SK-MEL-5 (cell line): ENCODE data around the gene USP34. TPM values are rescaled to one million over a fixed set of nuclear protein-coding genes. Genes with fewer than 3 reads are reported as not detected.

ENCODE experiments used
- DNase-seq: peaks from one replicate; pipeline ENCODE4 v3.0.0-alpha.2; 2016; ENCODE audit warnings: low read depth, low spot score
- in situ Hi-C: cut with HindIII; loops from 2 replicates; pipeline ENCODE4 v1.10.0; 2016; ENCODE audit warnings: low sequenced_read_pairs, high pct_unique_total_duplicates, low pct_unique_long_range_greater_than_20kb
- total RNA-seq: library from RNA; depleted of rRNA; stranded (reverse); fragments of >200 nt; shearing (Covaris generic); gene quantifications from 2 replicates; pipeline ENCODE4 v1.2.3, GENCODE V29; 2014

The USP34 gene
- total RNA-seq, 1 experiment from 2014 or later, result 69.0 TPM

DNA sequence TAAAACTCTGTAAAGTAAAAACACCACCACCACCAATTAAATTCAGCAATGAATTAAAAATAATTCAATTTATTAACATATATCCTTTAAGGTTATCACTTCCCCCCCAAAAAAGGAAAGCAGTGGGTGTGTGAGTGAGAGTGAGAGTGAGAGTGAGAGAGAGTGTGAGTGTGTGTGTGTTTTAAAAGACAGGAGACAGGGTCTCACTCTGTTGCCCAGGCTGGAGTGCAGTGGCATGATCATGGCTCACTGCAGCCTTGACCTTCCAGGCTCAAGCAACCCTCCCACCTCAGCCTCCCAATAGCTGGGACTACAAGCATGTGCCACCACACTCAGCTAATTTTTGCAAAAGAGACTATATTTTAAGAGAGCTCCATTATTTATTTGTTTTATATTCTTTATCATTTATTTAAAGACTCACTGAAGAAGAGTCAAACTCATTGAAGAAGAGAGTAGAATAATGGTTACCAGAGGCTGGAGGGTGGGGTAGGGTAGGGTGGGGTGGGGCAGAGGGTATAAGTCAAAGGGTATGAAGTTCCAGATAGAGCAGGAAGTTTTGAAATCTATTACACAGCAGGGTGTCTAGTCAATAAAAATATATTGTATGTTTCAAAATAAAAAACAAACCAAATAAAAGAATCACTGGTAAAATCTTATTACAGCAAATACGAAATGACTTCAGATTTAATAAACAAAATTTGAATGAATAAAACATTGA, 187.3 kb downstream of the USP34 start:
- in situ Hi-C loops, result no loop called here
- DNase-seq, result no peak

- DNase-seq, result no peak
- in situ Hi-C loops, result no loop called here
Measured at GRCh38 chr2:61282104-61282590, 188.7 kb downstream of the USP34 start.

DNA sequence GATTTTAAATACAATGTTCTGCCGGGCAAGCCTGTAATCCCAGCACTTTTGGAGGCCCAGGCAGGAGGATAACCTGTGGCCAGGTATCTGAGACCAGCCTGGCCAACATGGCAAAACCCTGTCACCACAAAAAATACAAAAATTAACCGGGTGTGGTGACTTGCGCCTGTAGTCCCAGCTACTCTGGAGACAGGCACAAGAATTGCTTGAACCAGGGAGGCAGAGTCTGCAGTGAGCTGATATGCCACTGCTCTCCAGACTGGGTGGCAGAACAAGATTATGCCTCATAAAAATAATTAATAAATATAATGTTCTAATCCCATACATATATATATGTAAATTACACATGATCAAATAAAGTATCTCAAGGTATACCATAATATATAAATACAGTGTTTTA, 189.6 kb downstream of the USP34 start:
- no peak for DNase-seq
- in situ Hi-C loops, result no loop called here

- in situ Hi-C loops, result no loop called here
- no peak for DNase-seq
Measured at GRCh38 chr2:61277756-61278155, 193.1 kb downstream of the USP34 start.

GRCh38 chr2:61275575-61276184, 195.2 kb downstream of the USP34 start:
- no peak for DNase-seq
- in situ Hi-C loops, result no loop called here

DNA sequence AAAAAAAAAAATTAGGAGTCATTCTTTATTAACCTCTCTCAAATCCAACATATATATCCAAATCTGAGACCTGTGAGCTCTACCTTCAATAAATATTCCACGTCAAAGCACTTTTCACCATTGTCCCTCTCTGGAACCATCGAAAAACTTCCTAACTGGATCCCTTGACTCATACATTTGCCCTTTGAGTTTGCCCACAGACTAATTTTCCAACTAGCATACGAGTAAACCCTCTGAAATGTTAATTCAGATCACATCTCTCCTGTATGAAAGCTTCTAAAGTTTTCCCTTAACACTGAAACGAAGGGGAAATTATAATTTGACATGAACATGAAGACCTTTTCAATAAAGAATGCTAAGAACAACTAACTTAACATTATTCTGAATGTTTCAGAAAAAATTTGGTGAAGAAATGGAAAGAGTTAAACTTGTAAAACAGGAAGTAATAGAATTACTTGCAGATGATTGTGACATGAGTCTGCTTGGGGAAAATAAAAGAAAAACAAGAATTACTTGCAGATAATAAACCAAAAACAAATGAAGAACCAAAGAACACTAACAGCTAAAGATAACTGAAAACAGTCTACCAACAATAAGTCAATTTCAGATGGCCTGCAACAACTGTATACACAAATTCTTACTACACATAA, 198.3 kb downstream of the USP34 start:
- in situ Hi-C loops, result no loop called here
- DNase-seq, result no peak

GRCh38 chr2:61268249-61268648, 202.6 kb downstream of the USP34 start:
- in situ Hi-C loops, result no loop called here
- DNase-seq, result peak; percentile 15

DNA sequence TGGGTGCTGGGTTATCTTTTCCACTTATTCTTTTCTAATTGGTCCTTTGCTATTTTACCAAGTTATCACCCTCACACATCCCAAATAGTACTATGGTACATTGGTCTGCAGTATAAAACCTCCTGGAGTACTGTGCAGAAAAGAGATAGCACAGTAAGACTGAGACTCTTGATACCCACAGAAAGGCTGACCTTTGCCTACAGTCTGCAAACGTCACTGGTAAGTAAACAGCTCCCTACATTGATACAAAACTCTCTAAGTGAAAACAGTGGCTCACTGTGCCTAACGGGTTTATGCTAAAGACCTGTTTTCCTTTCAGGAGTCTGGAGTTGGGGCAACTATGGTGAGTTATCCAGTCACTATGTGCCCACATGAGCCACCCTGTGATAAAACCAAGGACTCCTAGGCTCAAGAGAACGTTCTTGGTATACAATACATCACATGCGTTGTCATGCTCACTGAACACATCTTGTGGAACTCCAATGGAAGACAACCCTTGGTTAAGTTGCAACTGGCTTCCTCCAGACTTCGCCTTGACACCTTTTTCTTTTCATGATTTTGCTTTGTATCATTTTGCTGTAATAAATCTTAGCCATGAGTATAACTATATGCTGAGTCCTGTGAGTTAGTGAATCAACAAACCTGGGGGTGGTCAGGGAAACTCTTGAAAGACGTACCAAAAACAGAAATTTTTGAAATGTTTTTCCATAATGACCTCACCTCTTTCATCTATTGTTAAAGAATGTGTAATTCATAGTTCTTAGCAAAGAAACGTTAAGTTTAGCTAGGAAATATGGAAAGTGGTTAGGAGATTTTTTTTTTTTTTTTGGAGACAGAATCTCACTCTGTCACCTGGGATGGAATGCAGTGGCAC, 204.0 kb downstream of the USP34 start:
- in situ Hi-C loops, result no loop called here
- DNase-seq, result peak; percentile 97

DNA sequence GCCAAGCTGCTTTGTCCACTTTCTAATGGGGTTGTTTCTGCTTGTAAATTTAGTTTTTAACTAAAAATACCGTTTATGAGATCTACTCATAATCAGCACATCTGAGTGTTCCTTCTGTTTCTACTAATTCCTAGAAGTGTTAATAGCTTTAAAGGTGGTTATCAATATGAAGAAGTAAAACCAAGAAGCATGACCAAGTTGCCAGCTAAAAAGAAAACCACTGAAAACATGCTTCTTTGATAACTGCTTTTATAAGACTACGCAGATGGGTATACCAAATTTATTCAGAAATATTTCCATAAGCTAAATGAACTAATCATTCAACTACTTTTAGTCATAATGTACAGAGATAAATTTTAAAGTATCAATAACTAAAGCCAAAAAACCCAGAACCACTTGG, 207.1 kb downstream of the USP34 start:
- in situ Hi-C loops, result no loop called here
- DNase-seq, result no peak

DNA sequence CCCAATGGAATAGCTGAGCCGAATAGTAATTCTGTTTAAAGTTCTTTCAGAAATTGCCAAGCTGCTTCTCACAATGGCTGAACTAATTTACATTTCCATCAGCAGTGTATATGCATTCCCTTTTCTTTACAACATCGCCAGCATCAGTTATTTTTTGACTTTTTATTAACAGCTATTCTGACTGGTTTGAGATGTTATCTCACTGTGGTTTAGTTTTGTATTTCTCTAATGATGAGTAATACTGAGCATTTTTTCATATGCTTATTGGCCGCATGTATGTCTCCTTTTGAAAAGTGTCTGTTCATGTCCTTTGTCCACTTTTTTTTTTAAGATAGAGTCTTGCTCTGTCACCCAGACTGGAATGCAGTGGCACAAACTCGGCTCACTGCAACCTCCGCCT, 208.2 kb downstream of the USP34 start:
- DNase-seq, result no peak
- in situ Hi-C loops, result no loop called here

- no peak for DNase-seq
- in situ Hi-C loops, result no loop called here
Measured at GRCh38 chr2:61257446-61257845, 213.4 kb downstream of the USP34 start.

DNA sequence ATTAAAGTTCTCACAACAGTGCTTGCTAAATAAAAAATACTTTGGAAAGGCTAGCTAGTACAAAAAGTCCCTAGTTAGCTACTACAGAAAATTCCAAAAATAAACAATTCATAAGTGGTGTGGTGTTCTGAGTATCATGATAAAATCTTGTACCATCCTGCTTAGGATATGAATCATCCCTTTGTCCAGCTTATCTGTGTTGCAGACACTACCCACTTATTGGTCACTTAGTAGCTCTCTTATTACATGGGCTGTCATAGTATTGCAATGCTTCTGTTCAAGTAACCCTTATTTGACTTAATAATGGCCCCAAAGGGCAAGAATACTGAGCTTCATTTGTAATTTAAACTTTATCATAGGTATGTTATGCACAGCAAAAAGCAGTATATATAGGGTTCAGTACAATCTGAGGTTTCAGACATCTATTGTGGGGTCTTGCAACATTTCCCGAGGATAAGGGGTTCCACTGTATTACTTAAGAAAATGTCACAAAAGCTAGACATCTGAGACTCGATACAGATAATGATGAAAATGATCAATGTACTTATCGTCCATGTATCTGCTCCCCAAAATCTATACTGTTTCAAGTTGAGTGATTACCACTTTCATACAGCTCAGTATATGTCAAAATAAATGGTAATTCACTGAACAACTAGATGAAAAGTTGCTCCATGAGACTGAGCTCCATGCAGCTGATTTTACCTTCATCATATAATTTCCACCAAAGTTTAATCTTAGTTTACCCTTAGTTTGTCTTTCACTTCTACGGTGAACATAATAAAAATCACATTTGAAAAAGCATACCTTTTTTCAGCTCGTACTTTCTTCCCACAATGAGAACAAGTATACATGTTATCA, 215.1 kb downstream of the USP34 start:
- peak; percentile 54 for DNase-seq
- in situ Hi-C loops, result no loop called here

- in situ Hi-C loops, result no loop called here
- no peak for DNase-seq
Measured at GRCh38 chr2:61254536-61254935, 216.4 kb downstream of the USP34 start.

- no peak for DNase-seq
- in situ Hi-C loops, result no loop called here
Measured at GRCh38 chr2:61253136-61253535, 217.8 kb downstream of the USP34 start.

DNA sequence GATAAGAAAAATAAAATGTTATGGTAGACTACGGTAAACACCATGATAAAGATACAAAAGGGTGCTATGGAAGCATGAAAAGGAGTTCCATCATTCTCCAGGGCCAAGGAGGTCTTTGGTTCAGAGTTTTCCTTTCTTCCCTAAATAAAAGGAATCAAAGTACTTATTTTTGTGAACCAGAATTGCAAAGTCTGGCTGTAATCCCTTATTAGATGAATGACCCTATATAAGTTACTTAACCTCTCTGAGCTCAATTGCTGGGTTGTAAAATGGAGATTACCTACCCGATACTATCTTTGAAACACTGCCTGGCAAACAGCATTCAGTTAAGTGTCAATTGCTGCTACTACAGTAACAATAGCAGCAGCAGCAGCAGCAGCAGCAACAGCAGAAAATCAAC, 218.9 kb downstream of the USP34 start:
- in situ Hi-C loops, result no loop called here
- DNase-seq, result no peak

GRCh38 chr2:61249521-61250071, 221.3 kb downstream of the USP34 start:
- DNase-seq, result no peak
- in situ Hi-C loops, result no loop called here
